Measurements from ENCODE around the gene TCEAL9. TPM values are rescaled to one million over a fixed set of nuclear protein-coding genes. Genes with fewer than 3 reads are reported as not detected.
"Not testable (repeated sequence)": the region's sequence is repeated elsewhere in the genome, so short reads cannot be mapped to it uniquely, and the experiment has no call there.

Gene TCEAL9
- total and polyA plus RNA-seq, 2 donors (not counting 3 experiments of a cell fraction or from before 2014, with no cell fraction given): 61.7 to 98.3 TPM

GRCh38 chrX:103382877-103383276 is 26.6 kb downstream of the TCEAL9 start:
- dilution Hi-C loops (cut with MboI; ENCODE audit: extremely low pct_ligation_motif_present, low sequenced_read_pairs): no loop called here

GRCh38 chrX:103384672-103385071 is 28.4 kb downstream of the TCEAL9 start:
- POLR2A ChIA-PET: no interaction called here
- CTCF ChIA-PET: interaction anchor here (1.2 kb wide), 1 partner anchor 79 kb away, joined by 3 read pairs; no protein-coding TSS in a partner anchor
- dilution Hi-C loops (cut with MboI; ENCODE audit: extremely low pct_ligation_motif_present, low sequenced_read_pairs): no loop called here

More at GRCh38 chrX:103382877-103383276, 26.6 kb downstream of the TCEAL9 start:
- H2AFZ ChIP-seq (ENCODE audit: low read depth, low read length): no peak overlapping the region
- no peaks in the 10 kb centered on the region for H3K36me3 ChIP-seq (ENCODE audit: control insufficient read depth in 2 of 2, extremely low read depth in 1 of 2, insufficient read depth in 2 of 2, low read length in 2 of 2)
- FAIRE-seq (no peak), DNase-seq (ENCODE audit: low read depth, low spot score) (no peak)
- TF ChIP-seq EZH2 (IDR thresholded peaks at IDR 0.05; ENCODE audit: borderline replicate concordance, low read depth, low read length, severe bottlenecking): no peak
- POLR2A ChIA-PET: no interaction called here
- no TSS peak for BruUV-seq (replicated peaks)
- CTCF ChIA-PET: no interaction called here
- no peaks in the 10 kb centered on the region for H3K4me1 ChIP-seq (ENCODE audit: control insufficient read depth, extremely low read depth, insufficient read depth, low read length)
- H3K79me2 ChIP-seq (ENCODE audit: control insufficient read depth, insufficient read depth, low read length): no peaks in the 10 kb centered on the region
- intact Hi-C loops (cut with micrococcal nuclease): no loop called here
- no peaks in the 10 kb centered on the region for H3K27me3 ChIP-seq (ENCODE audit: control insufficient read depth in 2 of 2, insufficient read depth in 2 of 2, low read length in 2 of 2)
- H3K4me3 ChIP-seq (replicated peaks in 1 of 3; ENCODE audit: insufficient read depth in 1 of 3, low read depth in 1 of 3, low read length in 3 of 3): no peak overlapping the region
- H3K27ac ChIP-seq (ENCODE audit: insufficient read depth, low read depth, low read length): no peak overlapping the region
- no peaks in the 10 kb centered on the region for H3K9me1 ChIP-seq (replicated peaks; ENCODE audit: control insufficient read depth, extremely low read depth, insufficient read depth, low read length)
- no peaks in the 10 kb centered on the region for H4K20me1 ChIP-seq (replicated peaks; ENCODE audit: control insufficient read depth, extremely low read depth, insufficient read depth, low read length)
- H3K4me2 ChIP-seq (ENCODE audit: insufficient read depth, low read length): no peak overlapping the region
- H3K9me3 ChIP-seq (replicated peaks; ENCODE audit: control insufficient read depth, insufficient read depth, low read length): no peaks in the 10 kb centered on the region
- no peak overlapping the region for H3K9ac ChIP-seq (replicated peaks; ENCODE audit: extremely low read depth, insufficient read depth, low read length)

GRCh38 chrX:103385283-103385830 is 29.1 kb downstream of the TCEAL9 start:
- H3K4me3 ChIP-seq (replicated peaks in 1 of 3; ENCODE audit: insufficient read depth in 1 of 3, low read depth in 1 of 3, low read length in 3 of 3); H3K9me1 ChIP-seq (replicated peaks; ENCODE audit: control insufficient read depth, extremely low read depth, insufficient read depth, low read length); H3K9ac ChIP-seq (replicated peaks; ENCODE audit: extremely low read depth, insufficient read depth, low read length); H3K27me3 ChIP-seq (ENCODE audit: control insufficient read depth in 2 of 2, insufficient read depth in 2 of 2, low read length in 2 of 2); H3K79me2 ChIP-seq (ENCODE audit: control insufficient read depth, insufficient read depth, low read length); H2AFZ ChIP-seq (ENCODE audit: low read depth, low read length); H3K27ac ChIP-seq (ENCODE audit: insufficient read depth, low read depth, low read length); dilution Hi-C loops (cut with MboI; ENCODE audit: extremely low pct_ligation_motif_present, low sequenced_read_pairs); POLR2A ChIA-PET; H3K9me3 ChIP-seq (replicated peaks; ENCODE audit: control insufficient read depth, insufficient read depth, low read length); H3K4me1 ChIP-seq (ENCODE audit: control insufficient read depth, extremely low read depth, insufficient read depth, low read length); DNase-seq (ENCODE audit: low read depth, low spot score); BruUV-seq (replicated peaks); H3K36me3 ChIP-seq (ENCODE audit: control insufficient read depth in 2 of 2, extremely low read depth in 1 of 2, insufficient read depth in 2 of 2, low read length in 2 of 2); H4K20me1 ChIP-seq (replicated peaks; ENCODE audit: control insufficient read depth, extremely low read depth, insufficient read depth, low read length); intact Hi-C loops (cut with micrococcal nuclease); FAIRE-seq; H3K4me2 ChIP-seq (ENCODE audit: insufficient read depth, low read length): not testable (repeated sequence)
- CTCF ChIA-PET: interaction anchor here (1.2 kb wide), 1 partner anchor 78 kb away, joined by 3 read pairs; no protein-coding TSS in a partner anchor

More at GRCh38 chrX:103384672-103385071, 28.4 kb downstream of the TCEAL9 start:
- H2AFZ ChIP-seq (ENCODE audit: low read depth, low read length): no peak overlapping the region
- no peaks in the 10 kb centered on the region for H3K9me1 ChIP-seq (replicated peaks; ENCODE audit: control insufficient read depth, extremely low read depth, insufficient read depth, low read length)
- H3K4me3 ChIP-seq (replicated peaks in 1 of 3; ENCODE audit: insufficient read depth in 1 of 3, low read depth in 1 of 3, low read length in 3 of 3): no peak overlapping the region
- H3K27ac ChIP-seq (ENCODE audit: insufficient read depth, low read depth, low read length): no peak overlapping the region
- DNase-seq (ENCODE audit: low read depth, low spot score) (no peak), FAIRE-seq (no peak)
- no peak overlapping the region for H3K4me2 ChIP-seq (ENCODE audit: insufficient read depth, low read length)
- H3K27me3 ChIP-seq (ENCODE audit: control insufficient read depth in 2 of 2, insufficient read depth in 2 of 2, low read length in 2 of 2): no peaks in the 10 kb centered on the region
- TF ChIP-seq, protein P1, sequence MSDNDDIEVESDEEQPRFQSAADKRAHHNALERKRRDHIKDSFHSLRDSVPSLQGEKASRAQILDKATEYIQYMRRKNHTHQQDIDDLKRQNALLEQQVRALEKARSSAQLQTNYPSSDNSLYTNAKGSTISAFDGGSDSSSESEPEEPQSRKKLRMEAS (IDR thresholded peaks at IDR 0.05; ENCODE audit: insufficient read depth, insufficient read length): no peak
- TF ChIP-seq MYC (IDR thresholded peaks at IDR 0.05; ENCODE audit: low read depth, low read length) (no peak), FOS (IDR thresholded peaks at IDR 0.05; ENCODE audit: borderline replicate concordance, insufficient read depth, low read length) (no peak), JUN (IDR thresholded peaks at IDR 0.05; ENCODE audit: borderline replicate concordance, insufficient read depth, insufficient read length, low read depth) (no peak), EZH2 (IDR thresholded peaks at IDR 0.05; ENCODE audit: borderline replicate concordance, low read depth, low read length, severe bottlenecking) (no peak), GATA2 (IDR thresholded peaks at IDR 0.05; ENCODE audit: insufficient read depth, insufficient read length, low read depth, low read length) (no peak), POLR2A (IDR thresholded peaks at IDR 0.05; ENCODE audit: low read depth, low read length) (no peak), POLR2AphosphoS5 (IDR thresholded peaks at IDR 0.05; ENCODE audit: insufficient read depth, low read depth, low read length) (no peak)
- intact Hi-C loops (cut with micrococcal nuclease): no loop called here
- no peaks in the 10 kb centered on the region for H3K9me3 ChIP-seq (replicated peaks; ENCODE audit: control insufficient read depth, insufficient read depth, low read length)
- no TSS peak for BruUV-seq (replicated peaks)
- H3K79me2 ChIP-seq (ENCODE audit: control insufficient read depth, insufficient read depth, low read length): no peaks in the 10 kb centered on the region
- H4K20me1 ChIP-seq (replicated peaks; ENCODE audit: control insufficient read depth, extremely low read depth, insufficient read depth, low read length): no peaks in the 10 kb centered on the region
- no peak overlapping the region for H3K9ac ChIP-seq (replicated peaks; ENCODE audit: extremely low read depth, insufficient read depth, low read length)
- H3K4me1 ChIP-seq (ENCODE audit: control insufficient read depth, extremely low read depth, insufficient read depth, low read length): no peaks in the 10 kb centered on the region
- no peaks in the 10 kb centered on the region for H3K36me3 ChIP-seq (ENCODE audit: control insufficient read depth in 2 of 2, extremely low read depth in 1 of 2, insufficient read depth in 2 of 2, low read length in 2 of 2)

All from endothelial cell of umbilical vein (primary cell).